Gastroesophageal sphincter (tissue), 4 donors: ENCODE data around the gene WDR37. TPM values are rescaled to one million over a fixed set of nuclear protein-coding genes. Genes with fewer than 3 reads are reported as not detected.

Experiments used
- ATAC-seq: fragments of 150-250 bp; one replicate; pipeline ENCODE4 v1.9.1; 2016; ENCODE audit warnings: mild to moderate bottlenecking, moderate library complexity
- H3K27ac ChIP-seq, 4 donors: fragments of 200-600 bp; sonication (generic) in 3 of 4; 1 replicate in 3 of 4; 2 replicates in 1 of 4; pipeline ENCODE4 v1.5.1; 2016 to 2019
- H3K27me3 ChIP-seq: fragments of 200-600 bp; sonication (generic); one replicate; pipeline ENCODE4 v1.5.1; 2019
- H3K36me3 ChIP-seq, 2 donors: fragments of 200-600 bp; sonication (generic); one replicate each; pipeline ENCODE4 v1.5.1; 2019; ENCODE audit warnings: control low read depth in 1 of 2
- H3K4me1 ChIP-seq, 3 donors: fragments of 200-600 bp; sonication (generic); 1 replicate in 2 of 3; 2 replicates in 1 of 3; pipeline ENCODE4 v1.5.1; 2016 to 2019; ENCODE audit warnings: control low read depth in 2 of 3
- H3K4me3 ChIP-seq, 2 donors: fragments of 200-600 bp; sonication (generic); one replicate each; pipeline ENCODE4 v1.5.1; 2019; ENCODE audit warnings: mild to moderate bottlenecking in 1 of 2, moderate library complexity in 1 of 2
- H3K9me3 ChIP-seq, 3 donors: fragments of 200-600 bp; sonication (generic); one replicate each; pipeline ENCODE4 v1.5.1; 2017 to 2019; ENCODE audit warnings: control low read depth in 2 of 3
- CTCF ChIP-seq, 4 experiments: fragments of 200-600 bp in 2 of 4; fragments of 450-650 bp in 2 of 4; sonication (generic) in 1 of 4; IDR thresholded peaks; one replicate each; pipeline ENCODE4 v1.5.1; 2017 to 2019; ENCODE audit warnings: antibody characterized with exemption in 4 of 4, mild to moderate bottlenecking in 2 of 4, moderate library complexity in 2 of 4
- EP300 ChIP-seq: sonication (generic); formaldehyde crosslinking; IDR thresholded peaks from one replicate; pipeline ENCODE4 v1.6.1; 2017; ENCODE audit warnings: antibody characterized with exemption, mild to moderate bottlenecking
- POLR2A ChIP-seq, 2 donors: fragments of 450-650 bp; IDR thresholded peaks; one replicate each; pipeline ENCODE4 v1.6.1; 2017; ENCODE audit warnings: antibody characterized with exemption in 2 of 2, mild to moderate bottlenecking in 2 of 2, moderate library complexity in 1 of 2
- POLR2AphosphoS5 ChIP-seq: sonication (generic); formaldehyde crosslinking; IDR thresholded peaks from one replicate; pipeline ENCODE4 v1.6.1; 2017; ENCODE audit warnings: antibody characterized with exemption
- WGBS, 2 donors: methylation state at CpG; one replicate each; pipeline ENCODE4 v1.1.5; 2018; ENCODE audit warnings: low coverage in 1 of 2; 5-methylcytosine and 5-hydroxymethylcytosine counted together
- total RNA-seq, 4 donors: library from RNA; depleted of rRNA; stranded (reverse); fragments of >200 nt; gene quantifications; one replicate each; pipeline ENCODE4 v1.1.0, GENCODE V29; 2016

WDR37 gene
- total RNA-seq, 4 donors from 2014 or later: 11.4 to 16.7 (median 13.9) TPM

- Histone ChIP-seq H3K9me3 (no peaks in the 10 kb centered on the region), H3K4me3 (no peak overlapping the region), H3K36me3 (peaks cover 0 to 92% of the 10 kb centered on the region in 2 donors), H3K27ac (no peak overlapping the region), H3K4me1 (peaks cover 0 to 16% (median 0%) of the 10 kb centered on the region in 3 donors), H3K27me3 (no peaks in the 10 kb centered on the region)
- TF ChIP-seq POLR2A (IDR thresholded peaks at IDR 0.05) (no peak), POLR2AphosphoS5 (no peak), CTCF (IDR thresholded peaks at IDR 0.05) (no peak), EP300 (no peak)
- 88 to 94% methylated on average over 18 to 19 of the region's 27 CpGs for WGBS, 2 donors
- no peak for ATAC-seq
Measured at GRCh38 chr10:1096287-1096889, 40.2 kb downstream of the WDR37 start.

- Histone ChIP-seq H3K27me3 (no peaks in the 10 kb centered on the region), H3K9me3 (no peaks in the 10 kb centered on the region), H3K27ac (no peak overlapping the region), H3K4me3 (no peak overlapping the region), H3K4me1 (peaks cover 0 to 16% (median 0%) of the 10 kb centered on the region in 3 donors), H3K36me3 (peaks cover 0 to 94% of the 10 kb centered on the region in 2 donors)
- no peak for ATAC-seq
- 94% methylated on average over 3 of the region's 6 CpGs; no CpG with 5 or more reads in 1 of the 2 donors for WGBS, 2 donors
- no peak for TF ChIP-seq POLR2A (IDR thresholded peaks at IDR 0.05)
- TF ChIP-seq CTCF (IDR thresholded peaks at IDR 0.05): no peak
- no peak for TF ChIP-seq EP300
- TF ChIP-seq POLR2AphosphoS5: no peak
Measured at GRCh38 chr10:1097436-1097835, 41.3 kb downstream of the WDR37 start.

GRCh38 chr10:1100143-1100542 is 44.0 kb downstream of the WDR37 start:
- Histone ChIP-seq H3K36me3 (peaks cover 0 to 95% of the 10 kb centered on the region in 2 donors), H3K4me1 (peaks cover 0 to 16% (median 0%) of the 10 kb centered on the region in 3 donors), H3K4me3 (no peak overlapping the region), H3K27ac (no peak overlapping the region), H3K27me3 (no peaks in the 10 kb centered on the region), H3K9me3 (no peaks in the 10 kb centered on the region)
- TF ChIP-seq POLR2A (IDR thresholded peaks at IDR 0.05) (no peak), CTCF (IDR thresholded peaks at IDR 0.05) (no peak), POLR2AphosphoS5 (no peak), EP300 (no peak)
- ATAC-seq: no peak
- 44 to 78% methylated on average over 1 of the region's 3 CpGs for WGBS, 2 donors

- ATAC-seq: no peak
- H3K4me3 ChIP-seq: no peak overlapping the region
- WGBS, 2 donors: 79 to 85% methylated on average over 3 to 18 of the region's 23 CpGs
Measured at GRCh38 chr10:1100691-1101368, 44.6 kb downstream of the WDR37 start.

GRCh38 chr10:1101946-1102345 is 45.8 kb downstream of the WDR37 start:
- peaks cover 0 to 96% of the 10 kb centered on the region in 2 donors for H3K36me3 ChIP-seq
- no peak overlapping the region for H3K27ac ChIP-seq
- H3K27me3 ChIP-seq: no peaks in the 10 kb centered on the region
- TF ChIP-seq POLR2A (IDR thresholded peaks at IDR 0.05) (no peak), POLR2AphosphoS5 (no peak), EP300 (no peak), CTCF (IDR thresholded peaks at IDR 0.05) (no peak)
- peaks cover 0 to 16% (median 0%) of the 10 kb centered on the region in 3 donors for H3K4me1 ChIP-seq
- WGBS, 2 donors: 80 to 100% methylated on average over 3 to 4 of the region's 37 CpGs
- no peak for ATAC-seq
- no peak overlapping the region for H3K4me3 ChIP-seq
- H3K9me3 ChIP-seq: no peaks in the 10 kb centered on the region

More at GRCh38 chr10:1100691-1101368, 44.6 kb downstream of the WDR37 start:
- Histone ChIP-seq H3K27ac (no peak overlapping the region), H3K9me3 (no peaks in the 10 kb centered on the region), H3K4me1 (peaks cover 0 to 16% (median 0%) of the 10 kb centered on the region in 3 donors), H3K36me3 (peaks cover 0 to 96% of the 10 kb centered on the region in 2 donors), H3K27me3 (no peaks in the 10 kb centered on the region)
- TF ChIP-seq EP300 (no peak), POLR2AphosphoS5 (no peak)
